Neuronal stem cell (in vitro differentiated cells): ENCODE data around the gene MTHFSD.

Experiments used
- DNase-seq: peaks from one replicate; pipeline ENCODE4 v3.0.0-alpha.2; 2013; ENCODE audit warnings: low spot score
- H2AFZ ChIP-seq: one replicate; pipeline ENCODE4 v1.6.1; 2013; ENCODE audit warnings: mild to moderate bottlenecking, low read length, inconsistent platforms
- H2AK5ac ChIP-seq: 2 replicates; pipeline ENCODE4 v1.6.1; 2013; ENCODE audit warnings: low read depth, mild to moderate bottlenecking, inconsistent platforms, low read length, moderate library complexity, mixed read lengths
- H2BK120ac ChIP-seq: 2 replicates; pipeline ENCODE4 v1.6.1; 2013; ENCODE audit warnings: low read depth, mild to moderate bottlenecking, inconsistent platforms, low read length, moderate library complexity, mixed read lengths
- H2BK12ac ChIP-seq: one replicate; pipeline ENCODE4 v1.6.1; 2013; ENCODE audit warnings: low read length, inconsistent platforms
- H2BK15ac ChIP-seq: 2 replicates; pipeline ENCODE4 v1.6.1; 2013; ENCODE audit warnings: mild to moderate bottlenecking, low read length, inconsistent platforms, mixed read lengths
- H2BK5ac ChIP-seq: one replicate; pipeline ENCODE4 v1.6.1; 2013; ENCODE audit warnings: inconsistent platforms, mild to moderate bottlenecking, low read length, moderate library complexity
- H3K14ac ChIP-seq: one replicate; pipeline ENCODE4 v1.6.1; 2013; ENCODE audit warnings: low read length, inconsistent platforms
- H3K18ac ChIP-seq: 2 replicates; pipeline ENCODE4 v1.6.1; 2013; ENCODE audit warnings: low read length, inconsistent platforms
- H3K23ac ChIP-seq: 2 replicates; pipeline ENCODE4 v1.6.1; 2013; ENCODE audit warnings: low read depth, mild to moderate bottlenecking, mixed read lengths, low read length, inconsistent platforms; ENCODE audit not compliant: poor library complexity
- H3K27ac ChIP-seq: replicated peaks from 3 replicates; pipeline ENCODE4 v1.5.1; 2013; ENCODE audit warnings: low read length, inconsistent platforms
- H3K27me3 ChIP-seq, 3 experiments: 2 replicates each; pipeline ENCODE4 v1.6.1; 2013; ENCODE audit warnings: low read length in 3 of 3, mild to moderate bottlenecking in 2 of 3, inconsistent platforms in 1 of 3, low read depth in 1 of 3, mixed read lengths in 1 of 3, moderate library complexity in 1 of 3; ENCODE audit not compliant: control insufficient read depth in 3 of 3, insufficient read depth in 3 of 3
- H3K36me3 ChIP-seq, 2 donors: replicated peaks in 1 of 2; 2 replicates each; pipeline ENCODE4 v1.6.1; 2013; ENCODE audit warnings: low read length in 2 of 2; ENCODE audit not compliant: control insufficient read depth in 2 of 2, insufficient read depth in 2 of 2
- H3K4ac ChIP-seq: 2 replicates; pipeline ENCODE4 v1.6.1; 2013; ENCODE audit warnings: inconsistent platforms, mild to moderate bottlenecking, low read length, moderate library complexity
- H3K4me1 ChIP-seq, 2 donors: 1 replicate in 1 of 2; 2 replicates in 1 of 2; pipeline ENCODE4 v1.6.1; 2013; ENCODE audit warnings: low read length in 2 of 2, low read depth in 1 of 2; ENCODE audit not compliant: control insufficient read depth in 2 of 2, insufficient read depth in 1 of 2
- H3K4me2 ChIP-seq: one replicate; pipeline ENCODE4 v1.6.1; 2013; ENCODE audit warnings: mild to moderate bottlenecking, low read length, inconsistent platforms; ENCODE audit not compliant: insufficient read depth, poor library complexity, severe bottlenecking
- H3K4me3 ChIP-seq, 2 donors: 2 replicates each; pipeline ENCODE4 v1.5.1; 2013; ENCODE audit warnings: low read length in 2 of 2, mild to moderate bottlenecking in 2 of 2, inconsistent platforms in 1 of 2, moderate library complexity in 1 of 2
- H3K79me1 ChIP-seq: one replicate; pipeline ENCODE4 v1.6.1; 2013; ENCODE audit warnings: low read depth, mild to moderate bottlenecking, inconsistent platforms, low read length, moderate library complexity
- H3K9ac ChIP-seq: one replicate; pipeline ENCODE4 v1.6.1; 2013; ENCODE audit warnings: mild to moderate bottlenecking, low read depth, low read length, inconsistent platforms; ENCODE audit not compliant: poor library complexity
- H3K9me3 ChIP-seq, 2 donors: replicated peaks in 1 of 2; 2 replicates each; pipeline versions ENCODE3 to v1.6.1; 2013; ENCODE audit warnings: low read length in 2 of 2, mild to moderate bottlenecking in 2 of 2, inconsistent platforms in 1 of 2, low read depth in 1 of 2, mixed read lengths in 1 of 2, moderate library complexity in 1 of 2; ENCODE audit not compliant: control insufficient read depth in 2 of 2, insufficient read depth in 1 of 2
- H4K8ac ChIP-seq: one replicate; pipeline ENCODE4 v1.6.1; 2013; ENCODE audit warnings: low read depth, mild to moderate bottlenecking, inconsistent platforms, low read length, moderate library complexity
- H4K91ac ChIP-seq: one replicate; pipeline ENCODE4 v1.6.1; 2013; ENCODE audit warnings: low read length, low read depth, mild to moderate bottlenecking, inconsistent platforms; ENCODE audit not compliant: poor library complexity
- WGBS, 2 donors: extraction: QIAGEN DNeasy Blood & Tissue Kit; methylation state at CpG; one replicate each; pipeline ENCODE4 v1.1.7; 2013; ENCODE audit warnings: missing lambda C conversion rate in 2 of 2, mixed read lengths in 1 of 2; ENCODE audit not compliant: insufficient read length in 2 of 2, insufficient replicate concordance in 1 of 2; ENCODE audit errors: extremely low coverage in 2 of 2; 5-methylcytosine and 5-hydroxymethylcytosine counted together

The MTHFSD gene

GRCh38 chr16:86505899-86506864, 48.9 kb downstream of the MTHFSD start:
- H3K27me3 ChIP-seq: peaks cover 87 to 99% (median 96%) of the 10 kb centered on the region in 3 experiments
- no peak overlapping the region for H3K23ac ChIP-seq
- H3K36me3 ChIP-seq: no peaks in the 10 kb centered on the region
- peak; percentile 14 for DNase-seq
- peaks cover 0 to 7% of the 10 kb centered on the region in 2 donors for H3K4me1 ChIP-seq
- H3K4me3 ChIP-seq: no peak overlapping the region
- H2AK5ac ChIP-seq: no peak overlapping the region
- H3K14ac ChIP-seq: no peak overlapping the region
- H3K18ac ChIP-seq: no peak overlapping the region
- no peak overlapping the region for H2BK12ac ChIP-seq
- H3K9me3 ChIP-seq: peaks cover 0 to 11% of the 10 kb centered on the region in 2 donors
- no peak overlapping the region for H3K4ac ChIP-seq
- H3K79me1 ChIP-seq: no peaks in the 10 kb centered on the region
- no peak overlapping the region for H2BK15ac ChIP-seq
- no peak overlapping the region for H4K91ac ChIP-seq
- H3K9ac ChIP-seq: no peak overlapping the region
- H2BK120ac ChIP-seq: no peak overlapping the region
- WGBS, 2 donors: no CpG with 5 or more reads among the region's 27 CpGs
- no peak overlapping the region for H4K8ac ChIP-seq
- no peak overlapping the region for H3K27ac ChIP-seq
- H2AFZ ChIP-seq: no peak overlapping the region
- H3K4me2 ChIP-seq: no peak overlapping the region
- no peak overlapping the region for H2BK5ac ChIP-seq

- Histone ChIP-seq H3K79me1 (no peaks in the 10 kb centered on the region), H4K8ac (no peak overlapping the region), H4K91ac (no peak overlapping the region), H3K4me3 (no peak overlapping the region), H3K36me3 (no peaks in the 10 kb centered on the region), H3K4me1 (peaks cover 0 to 7% of the 10 kb centered on the region in 2 donors), H2AFZ (no peak overlapping the region), H3K9me3 (peaks cover 0 to 11% of the 10 kb centered on the region in 2 donors), H3K18ac (peak overlapping the region; percentile 74), H3K14ac (no peak overlapping the region), H2AK5ac (no peak overlapping the region), H3K27me3 (peaks cover 88 to 99% (median 97%) of the 10 kb centered on the region in 3 experiments), H2BK15ac (no peak overlapping the region), H3K4me2 (peak overlapping the region; percentile 14), H3K9ac (no peak overlapping the region), H3K23ac (peak overlapping the region; percentile 60), H2BK5ac (no peak overlapping the region), H2BK120ac (no peak overlapping the region), H3K4ac (no peak overlapping the region), H3K27ac (no peak overlapping the region), H2BK12ac (no peak overlapping the region)
- WGBS, 2 donors: no CpG with 5 or more reads among the region's 67 CpGs
- DNase-seq: no peak
These were observed 49.7 kb downstream of the MTHFSD start for GRCh38 chr16:86505185-86505898.

- no peak overlapping the region for H3K18ac ChIP-seq
- H3K9ac ChIP-seq: no peak overlapping the region
- no peak overlapping the region for H2BK5ac ChIP-seq
- peak overlapping the region; percentile 59 for H3K23ac ChIP-seq
- no peak overlapping the region for H3K4me2 ChIP-seq
- no peak overlapping the region for H2BK12ac ChIP-seq
- H3K79me1 ChIP-seq: no peaks in the 10 kb centered on the region
- H3K4ac ChIP-seq: no peak overlapping the region
- H3K14ac ChIP-seq: no peak overlapping the region
- H2BK120ac ChIP-seq: peak overlapping the region; percentile 42
- no peak overlapping the region for H4K91ac ChIP-seq
- H4K8ac ChIP-seq: no peak overlapping the region
- peaks cover 0 to 7% of the 10 kb centered on the region in 2 donors for H3K4me1 ChIP-seq
- no peak overlapping the region for H2BK15ac ChIP-seq
- DNase-seq: no peak
- no peak overlapping the region for H3K4me3 ChIP-seq
- no peak overlapping the region for H3K27ac ChIP-seq
- H3K36me3 ChIP-seq: no peaks in the 10 kb centered on the region
- no peak overlapping the region for H2AFZ ChIP-seq
- no CpG with 5 or more reads among the region's 27 CpGs for WGBS, 2 donors
- peaks cover 0 to 11% of the 10 kb centered on the region in 2 donors for H3K9me3 ChIP-seq
- peak overlapping the region; percentile 43 for H2AK5ac ChIP-seq
- peaks cover 89 to 100% (median 99%) of the 10 kb centered on the region in 3 experiments for H3K27me3 ChIP-seq
These were observed 50.5 kb downstream of the MTHFSD start for GRCh38 chr16:86504315-86505184.
